ENCODE results near the gene TMPRSS11E.

DNA sequence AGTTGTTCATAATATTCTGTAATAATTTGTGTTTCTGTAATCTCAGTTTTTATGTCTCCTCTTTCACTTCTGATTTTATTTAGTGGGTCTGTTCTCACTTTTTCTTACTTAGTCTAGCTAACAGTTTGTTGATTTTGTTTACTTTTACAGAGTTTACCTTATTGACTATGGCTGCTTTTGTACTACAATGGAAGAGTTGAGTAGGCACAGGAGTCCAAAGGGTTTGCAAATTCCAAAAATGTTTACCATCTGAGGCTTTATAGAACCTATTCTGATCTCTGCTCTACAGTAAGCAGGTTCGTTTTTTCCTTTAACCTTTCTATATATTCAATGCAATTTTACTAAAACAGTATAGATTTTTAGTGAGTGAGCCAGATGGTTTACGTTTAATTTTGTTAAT lies 73.7 kb downstream of the TMPRSS11E start:
- TF ChIP-seq ZNF232 (CRISPR knock-in tag; IDR thresholded peaks at IDR 0.05) (no peak), IRF2 (CRISPR knock-in tag; IDR thresholded peaks at IDR 0.05; ENCODE audit: borderline replicate concordance, low read depth) (no peak), TP53 (CRISPR knock-in tag; IDR thresholded peaks at IDR 0.05) (no peak), ZNF121 (CRISPR knock-in tag; IDR thresholded peaks at IDR 0.05) (no peak), ZNF138 (CRISPR knock-in tag; conservative IDR thresholded peaks at IDR 0.05) (no peak), NFYB (CRISPR knock-in tag; conservative IDR thresholded peaks at IDR 0.05; ENCODE audit: low read depth) (no peak), JAZF1 (CRISPR knock-in tag; IDR thresholded peaks at IDR 0.05) (no peak), SP1 (CRISPR knock-in tag; conservative IDR thresholded peaks at IDR 0.05) (no peak)
- TF ChIP-seq, protein P1, sequence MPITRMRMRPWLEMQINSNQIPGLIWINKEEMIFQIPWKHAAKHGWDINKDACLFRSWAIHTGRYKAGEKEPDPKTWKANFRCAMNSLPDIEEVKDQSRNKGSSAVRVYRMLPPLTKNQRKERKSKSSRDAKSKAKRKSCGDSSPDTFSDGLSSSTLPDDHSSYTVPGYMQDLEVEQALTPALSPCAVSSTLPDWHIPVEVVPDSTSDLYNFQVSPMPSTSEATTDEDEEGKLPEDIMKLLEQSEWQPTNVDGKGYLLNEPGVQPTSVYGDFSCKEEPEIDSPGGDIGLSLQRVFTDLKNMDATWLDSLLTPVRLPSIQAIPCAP (CRISPR knock-in tag; IDR thresholded peaks at IDR 0.05) = no peak
- TF ChIP-seq, protein P2, sequence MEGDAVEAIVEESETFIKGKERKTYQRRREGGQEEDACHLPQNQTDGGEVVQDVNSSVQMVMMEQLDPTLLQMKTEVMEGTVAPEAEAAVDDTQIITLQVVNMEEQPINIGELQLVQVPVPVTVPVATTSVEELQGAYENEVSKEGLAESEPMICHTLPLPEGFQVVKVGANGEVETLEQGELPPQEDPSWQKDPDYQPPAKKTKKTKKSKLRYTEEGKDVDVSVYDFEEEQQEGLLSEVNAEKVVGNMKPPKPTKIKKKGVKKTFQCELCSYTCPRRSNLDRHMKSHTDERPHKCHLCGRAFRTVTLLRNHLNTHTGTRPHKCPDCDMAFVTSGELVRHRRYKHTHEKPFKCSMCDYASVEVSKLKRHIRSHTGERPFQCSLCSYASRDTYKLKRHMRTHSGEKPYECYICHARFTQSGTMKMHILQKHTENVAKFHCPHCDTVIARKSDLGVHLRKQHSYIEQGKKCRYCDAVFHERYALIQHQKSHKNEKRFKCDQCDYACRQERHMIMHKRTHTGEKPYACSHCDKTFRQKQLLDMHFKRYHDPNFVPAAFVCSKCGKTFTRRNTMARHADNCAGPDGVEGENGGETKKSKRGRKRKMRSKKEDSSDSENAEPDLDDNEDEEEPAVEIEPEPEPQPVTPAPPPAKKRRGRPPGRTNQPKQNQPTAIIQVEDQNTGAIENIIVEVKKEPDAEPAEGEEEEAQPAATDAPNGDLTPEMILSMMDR (IDR thresholded peaks at IDR 0.05) = no peak
- TF ChIP-seq, protein P3, sequence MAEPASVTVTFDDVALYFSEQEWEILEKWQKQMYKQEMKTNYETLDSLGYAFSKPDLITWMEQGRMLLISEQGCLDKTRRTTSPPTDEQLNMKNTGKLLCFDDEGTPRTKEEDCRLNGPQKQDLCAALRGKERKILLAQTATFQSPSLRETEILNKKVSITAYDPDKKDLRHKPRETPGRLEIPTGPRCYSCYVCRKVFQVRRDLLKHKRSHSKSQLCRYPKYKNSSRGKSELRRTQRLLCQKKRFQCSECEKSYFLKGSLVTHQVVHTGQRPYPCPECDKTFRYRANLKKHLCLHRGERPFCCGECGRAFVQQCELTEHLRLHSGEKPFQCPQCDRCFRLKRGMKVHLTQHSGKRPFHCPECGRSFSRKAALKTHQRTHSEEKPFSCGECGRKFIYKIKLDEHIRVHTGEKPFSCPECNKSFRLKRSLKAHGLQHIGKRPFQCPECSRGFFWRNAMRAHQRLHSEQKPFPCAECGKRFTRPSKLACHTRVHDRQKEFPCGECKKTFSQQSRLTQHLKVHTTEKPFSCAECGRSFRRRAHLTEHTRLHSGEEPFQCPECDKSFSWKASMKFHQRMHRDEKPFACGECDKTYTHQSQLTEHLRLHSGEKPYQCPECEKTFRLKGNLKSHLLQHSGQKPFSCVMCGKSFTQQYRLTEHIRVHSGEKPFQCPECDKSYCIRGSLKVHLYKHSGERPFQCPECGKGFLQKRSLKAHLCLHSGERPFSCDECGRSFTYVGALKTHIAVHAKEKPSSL (CRISPR knock-in tag; conservative IDR thresholded peaks at IDR 0.05) = no peak
- TF ChIP-seq, protein P4, sequence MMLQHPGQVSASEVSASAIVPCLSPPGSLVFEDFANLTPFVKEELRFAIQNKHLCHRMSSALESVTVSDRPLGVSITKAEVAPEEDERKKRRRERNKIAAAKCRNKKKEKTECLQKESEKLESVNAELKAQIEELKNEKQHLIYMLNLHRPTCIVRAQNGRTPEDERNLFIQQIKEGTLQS (CRISPR knock-in tag; conservative IDR thresholded peaks at IDR 0.05) = no peak
